HG02981 (cell line): Measurements from ENCODE around the gene MAML2.

Experiments used
- ATAC-seq: cut with Tn5 transposase; IDR thresholded peaks from one replicate; pipeline ENCODE4 v1.9.1; 2021; ENCODE audit warnings: mild to moderate bottlenecking, moderate library complexity; ENCODE audit not compliant: unreplicated experiment

Gene MAML2

GRCh38 chr11:96318850-96319249 lies 24.1 kb downstream of the MAML2 start:
- ATAC-seq, result no peak

- no peak for ATAC-seq
Measured at GRCh38 chr11:96318399-96318798, 24.6 kb downstream of the MAML2 start.

- ATAC-seq, result no peak
Measured at GRCh38 chr11:96317985-96318384, 25.0 kb downstream of the MAML2 start.

GRCh38 chr11:96317571-96317970 lies 25.4 kb downstream of the MAML2 start:
- no peak for ATAC-seq

- ATAC-seq, result no peak
Measured at GRCh38 chr11:96316869-96317268, 26.1 kb downstream of the MAML2 start.

- no peak for ATAC-seq
Measured at GRCh38 chr11:96315476-96315875, 27.5 kb downstream of the MAML2 start.

- ATAC-seq, result no peak
Measured at GRCh38 chr11:96314326-96315020, 28.5 kb downstream of the MAML2 start.

- no peak for ATAC-seq
Measured at GRCh38 chr11:96313163-96313562, 29.8 kb downstream of the MAML2 start.

GRCh38 chr11:96311120-96311568 lies 31.9 kb downstream of the MAML2 start:
- ATAC-seq, result no peak

- ATAC-seq, result no peak
Measured at GRCh38 chr11:96310236-96310635, 32.8 kb downstream of the MAML2 start.

- no peak for ATAC-seq
Measured at GRCh38 chr11:96309643-96310017, 33.4 kb downstream of the MAML2 start.

- ATAC-seq, result no peak
Measured at GRCh38 chr11:96309016-96309642, 33.9 kb downstream of the MAML2 start.

- no peak for ATAC-seq
Measured at GRCh38 chr11:96307776-96308140, 35.2 kb downstream of the MAML2 start.

GRCh38 chr11:96306933-96307775 lies 35.8 kb downstream of the MAML2 start:
- no peak for ATAC-seq

GRCh38 chr11:96306600-96306932 lies 36.4 kb downstream of the MAML2 start:
- ATAC-seq, result no peak

GRCh38 chr11:96306071-96306470 lies 36.9 kb downstream of the MAML2 start:
- ATAC-seq, result no peak

GRCh38 chr11:96303980-96304379 lies 39.0 kb downstream of the MAML2 start:
- ATAC-seq, result no peak

GRCh38 chr11:96303064-96303463 lies 39.9 kb downstream of the MAML2 start:
- no peak for ATAC-seq

GRCh38 chr11:96301818-96302217 lies 41.2 kb downstream of the MAML2 start:
- ATAC-seq, result no peak

GRCh38 chr11:96299155-96299888 lies 43.7 kb downstream of the MAML2 start:
- no peak for ATAC-seq

- ATAC-seq, result no peak
Measured at GRCh38 chr11:96295369-96295768, 47.6 kb downstream of the MAML2 start.
